Hepatic stellate cell (primary cell): ENCODE results near the gene FRAS1.

ENCODE experiments used
- DNase-seq: peaks from one replicate; pipeline ENCODE4 v3.0.0; 2011; ENCODE audit warnings: low spot score

Gene FRAS1

DNA sequence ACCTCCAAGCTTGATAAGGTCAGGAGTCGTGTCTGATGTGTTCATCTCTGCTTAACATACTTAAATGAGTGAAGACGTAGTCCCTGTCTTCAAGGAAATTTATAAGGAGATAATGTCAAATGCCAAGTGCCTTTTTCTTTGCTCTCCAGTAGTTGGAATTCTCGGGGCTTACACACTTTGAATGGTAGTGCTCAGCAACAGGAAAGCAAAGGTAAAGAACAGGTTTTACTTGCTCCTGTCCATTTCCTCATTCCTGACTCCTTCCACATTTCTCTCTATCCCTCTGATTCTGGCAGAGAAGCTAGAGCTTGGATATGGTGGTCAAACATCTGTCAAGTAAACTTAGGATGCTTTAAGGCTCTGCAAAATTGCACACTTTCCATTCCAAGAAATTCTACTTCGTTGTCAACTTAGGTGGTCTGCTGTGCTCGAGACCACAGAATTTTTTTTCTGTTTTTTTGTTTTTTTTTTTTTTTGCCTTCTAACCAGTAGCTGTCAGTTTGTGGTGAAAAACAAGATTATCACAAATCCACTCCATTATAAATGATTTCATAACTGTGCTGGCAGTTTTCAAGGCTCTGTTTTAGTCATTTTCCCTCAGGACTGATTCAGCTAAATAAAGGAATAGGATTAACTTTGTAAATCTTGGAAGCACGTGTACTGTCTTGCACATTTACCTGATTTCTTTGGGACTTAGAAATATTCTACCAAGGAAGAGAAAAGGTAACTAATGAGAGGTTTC lies 313.7 kb downstream of the FRAS1 start:
- no peak for DNase-seq

DNA sequence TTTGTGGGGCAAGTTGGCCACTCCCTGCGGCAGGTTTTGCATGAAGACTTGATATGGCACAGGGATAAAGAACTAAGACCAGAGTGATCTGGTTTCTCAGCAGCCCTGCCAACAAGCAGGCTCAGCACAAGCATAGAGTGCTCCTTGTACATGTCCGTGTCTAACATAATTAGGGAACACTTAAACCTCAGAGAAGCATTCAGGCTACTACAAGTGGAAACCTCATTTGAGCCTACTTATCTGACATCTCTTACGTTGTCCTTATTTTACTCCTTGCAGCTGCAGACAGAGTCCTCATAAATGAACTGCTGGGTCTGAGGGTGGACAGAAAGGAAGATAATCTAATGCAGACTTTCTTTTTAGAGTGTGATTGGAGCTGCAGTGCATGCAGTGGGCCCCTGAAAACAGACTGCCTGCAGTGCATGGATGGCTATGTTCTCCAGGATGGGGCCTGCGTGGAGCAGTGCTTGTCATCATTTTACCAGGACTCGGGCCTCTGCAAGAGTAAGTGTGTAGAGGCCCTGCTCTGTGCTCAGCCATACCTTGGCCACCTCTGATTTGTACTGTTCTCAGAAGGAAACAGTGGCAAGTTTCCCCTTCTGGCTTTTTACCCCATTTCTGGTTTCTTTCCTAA lies 315.3 kb downstream of the FRAS1 start:
- no peak for DNase-seq

DNA sequence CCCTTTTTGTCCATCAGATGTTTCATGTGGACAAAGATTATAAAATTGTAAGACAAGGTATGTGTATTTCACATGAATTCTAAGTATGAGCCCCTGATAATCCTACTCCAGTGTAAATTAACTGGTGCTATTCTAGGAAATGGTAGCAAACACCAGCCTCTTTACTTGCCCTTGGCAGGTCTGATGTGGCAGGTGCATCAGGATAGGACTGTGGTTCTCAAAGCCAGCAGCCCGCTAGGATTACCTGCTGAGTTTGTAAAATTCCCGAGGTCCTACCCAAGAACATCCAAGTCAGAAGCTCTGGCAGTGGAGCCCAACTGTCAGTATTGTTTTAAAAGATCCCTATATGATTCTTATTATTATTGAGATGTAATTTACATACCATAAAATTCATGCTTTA lies 320.4 kb downstream of the FRAS1 start:
- DNase-seq = no peak

DNA sequence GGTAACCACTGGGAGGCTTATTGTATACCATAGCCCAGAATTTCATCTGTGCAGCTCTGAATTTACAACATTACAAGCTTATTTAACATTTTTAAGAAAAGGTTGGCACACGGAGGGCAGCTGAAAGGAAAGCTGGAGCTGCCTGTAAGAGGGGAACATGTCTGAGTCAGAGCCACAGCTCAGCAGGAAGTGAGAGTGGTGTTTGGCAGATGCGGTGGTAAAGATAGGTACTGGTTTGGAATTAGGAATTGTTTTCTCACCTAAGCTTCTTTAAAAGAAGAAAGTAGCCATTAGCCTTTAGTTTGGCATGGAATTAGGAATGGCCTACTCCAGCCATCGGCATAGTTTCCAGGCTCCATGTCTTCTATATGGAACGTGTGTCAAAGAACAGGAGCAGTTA lies 321.9 kb downstream of the FRAS1 start:
- DNase-seq = no peak

DNA sequence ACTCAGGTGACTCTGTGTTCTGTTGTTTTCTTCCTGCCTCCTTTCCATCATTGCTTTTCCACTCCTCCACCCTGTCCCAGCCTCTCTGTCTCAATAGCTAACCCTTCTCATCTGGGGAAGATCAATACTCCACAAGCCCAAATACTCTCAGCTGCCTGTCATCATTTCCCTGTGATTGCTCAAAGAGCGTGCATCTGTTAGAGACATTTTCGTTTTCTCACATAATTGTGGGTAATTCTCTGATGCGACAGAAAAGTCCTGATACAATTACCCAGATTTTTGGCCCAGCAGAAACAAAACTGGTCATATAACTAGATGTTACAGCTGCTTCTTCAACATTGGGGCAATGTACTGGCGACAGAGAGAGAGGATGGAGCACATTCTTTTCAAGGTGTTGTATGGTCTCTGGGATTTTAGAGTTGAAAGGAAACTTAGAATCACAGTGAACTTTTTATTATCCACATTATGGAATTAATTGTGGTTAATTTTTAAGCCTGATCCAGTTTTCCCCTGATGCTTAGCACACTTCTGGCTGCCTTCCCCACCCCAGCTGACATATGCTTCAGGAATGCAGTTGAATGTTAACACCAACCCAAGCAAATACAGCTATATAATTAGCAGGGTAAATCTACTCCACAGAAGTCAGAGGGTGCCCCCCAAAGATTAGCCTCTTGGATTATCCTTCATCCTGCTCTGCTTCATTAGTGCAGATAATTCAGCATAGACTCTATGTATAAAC lies 323.0 kb downstream of the FRAS1 start:
- no peak for DNase-seq

DNA sequence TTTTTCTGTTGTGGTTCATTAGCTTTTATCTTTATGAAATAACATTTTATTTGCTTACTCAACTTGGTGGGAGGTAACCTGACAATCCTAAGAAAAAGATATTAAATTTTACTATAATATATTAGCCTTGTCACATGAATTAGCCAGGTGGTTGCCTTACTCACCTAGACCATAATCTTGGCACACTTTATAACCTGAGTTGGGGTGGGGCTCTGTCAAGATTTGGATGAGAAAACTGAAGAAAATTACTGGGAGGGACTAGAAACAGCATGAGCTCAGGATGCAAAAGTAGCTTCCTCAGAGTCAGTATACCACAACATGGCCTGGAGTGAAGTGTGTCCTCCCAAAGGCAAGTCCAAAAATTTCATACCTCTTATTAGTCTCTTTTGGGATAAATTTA lies 329.6 kb downstream of the FRAS1 start:
- no peak for DNase-seq

DNA sequence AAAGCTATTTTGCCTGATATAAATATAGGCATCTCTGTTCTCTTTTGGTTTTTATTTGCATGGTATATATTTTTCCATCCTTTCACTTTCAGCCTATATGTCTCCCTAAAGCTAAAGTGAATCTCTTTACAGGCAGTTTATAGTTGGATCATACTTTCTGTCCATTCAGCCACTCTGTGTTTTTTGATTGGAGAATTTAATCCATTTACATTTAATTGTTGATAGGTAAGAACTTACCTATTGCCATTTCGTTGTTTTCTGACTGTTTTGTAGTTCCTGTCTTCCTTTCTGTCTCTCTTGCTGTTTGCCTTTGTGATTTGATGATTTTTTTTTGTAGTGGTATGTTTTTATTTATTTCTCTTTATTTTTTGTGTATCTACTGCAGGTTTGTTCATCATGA lies 338.5 kb downstream of the FRAS1 start:
- DNase-seq = no peak

DNA sequence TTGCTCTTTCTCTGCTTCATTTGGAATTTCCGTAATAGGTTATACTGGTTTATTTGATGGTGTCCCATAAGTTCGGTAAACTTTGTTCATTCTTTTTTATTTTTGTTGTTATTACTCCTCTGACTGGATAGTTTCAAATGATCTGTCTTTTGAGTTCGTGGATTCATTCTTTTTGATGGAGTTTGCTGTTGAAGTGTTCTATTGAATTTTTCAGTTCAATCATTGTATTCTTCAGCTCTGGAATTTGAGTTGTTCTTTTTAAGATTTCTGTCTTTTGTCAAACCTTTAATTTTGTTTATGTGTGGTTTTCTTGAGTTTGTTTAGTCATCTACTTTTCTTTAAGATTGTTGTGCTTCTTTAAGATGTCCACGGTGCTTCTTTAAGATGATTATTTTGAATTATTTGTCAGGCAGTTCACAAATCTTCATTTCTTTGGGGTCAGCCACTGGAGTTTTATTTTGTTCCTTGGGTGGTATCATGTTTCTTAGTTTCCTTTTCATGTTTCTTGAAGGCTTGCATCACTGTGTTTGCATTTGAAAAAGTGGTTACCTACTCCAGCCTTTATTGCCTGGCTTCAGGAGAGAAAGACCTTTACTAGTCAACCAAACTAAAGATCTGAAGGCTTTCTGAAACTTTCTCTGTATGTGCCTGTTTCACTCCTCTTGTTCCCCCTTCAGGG lies 339.6 kb downstream of the FRAS1 start:
- no peak for DNase-seq

DNA sequence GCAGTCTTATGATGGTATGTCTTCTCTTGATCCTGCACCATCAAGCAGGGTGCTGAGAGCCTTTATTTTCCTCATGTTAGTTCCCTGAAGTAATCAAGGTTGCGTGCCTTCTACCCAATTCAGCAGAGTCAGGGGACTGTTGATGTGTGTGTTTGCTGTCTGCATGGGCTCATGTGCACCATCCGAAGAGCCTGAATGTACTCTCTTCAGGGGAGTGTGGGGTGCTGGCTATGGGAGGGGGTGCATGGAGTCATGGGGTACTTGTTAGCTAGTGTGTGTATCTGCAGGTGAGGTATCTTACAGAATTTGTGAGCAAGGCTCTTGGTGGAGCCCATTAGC lies 340.1 kb downstream of the FRAS1 start:
- no peak for DNase-seq

DNA sequence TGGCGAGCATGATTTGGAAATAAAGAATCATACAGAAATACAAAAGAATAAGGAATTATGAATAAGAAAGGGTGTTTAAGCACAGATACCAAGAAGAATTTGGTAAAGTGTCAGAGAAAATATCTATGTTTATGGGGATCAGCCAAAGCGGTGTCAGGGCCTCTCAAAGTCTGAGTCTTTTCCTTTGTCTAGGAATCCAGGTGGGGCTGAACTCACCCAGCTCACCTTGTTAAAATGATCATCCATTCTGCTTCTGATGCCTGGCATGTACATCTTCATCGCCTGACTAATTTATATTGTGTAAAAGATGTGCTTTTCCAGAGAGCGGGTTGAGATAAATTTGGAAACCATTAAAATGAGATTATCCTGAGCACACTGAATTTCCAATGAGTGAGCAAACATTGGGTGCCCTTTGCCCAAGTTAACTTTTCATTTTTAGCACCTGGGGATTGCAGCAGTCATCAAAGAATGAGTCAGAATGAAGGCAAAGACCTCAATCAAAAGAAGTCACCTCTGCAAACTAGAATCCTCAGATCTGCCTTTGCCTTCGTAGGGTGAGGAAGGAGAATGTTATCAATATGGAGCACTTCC lies 352.6 kb downstream of the FRAS1 start:
- DNase-seq = no peak

DNA sequence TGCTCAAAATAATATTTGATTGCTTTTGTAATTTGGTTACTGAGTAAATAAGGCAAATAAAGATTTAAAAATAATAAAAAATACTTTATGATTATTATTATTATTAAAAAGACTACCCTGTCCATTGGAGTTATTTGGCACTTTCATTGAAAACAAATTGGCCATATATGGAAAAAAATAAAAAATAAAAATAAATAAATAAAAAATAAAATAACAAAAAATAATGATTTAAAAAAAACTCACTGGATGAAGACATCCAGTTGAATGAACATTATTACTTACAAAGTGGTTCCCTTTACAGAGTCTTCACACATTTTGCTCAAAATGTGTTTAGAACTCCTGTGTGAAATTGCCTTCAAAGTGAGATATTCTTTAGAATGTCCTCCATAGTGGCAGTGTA lies 353.1 kb downstream of the FRAS1 start:
- no peak for DNase-seq

DNA sequence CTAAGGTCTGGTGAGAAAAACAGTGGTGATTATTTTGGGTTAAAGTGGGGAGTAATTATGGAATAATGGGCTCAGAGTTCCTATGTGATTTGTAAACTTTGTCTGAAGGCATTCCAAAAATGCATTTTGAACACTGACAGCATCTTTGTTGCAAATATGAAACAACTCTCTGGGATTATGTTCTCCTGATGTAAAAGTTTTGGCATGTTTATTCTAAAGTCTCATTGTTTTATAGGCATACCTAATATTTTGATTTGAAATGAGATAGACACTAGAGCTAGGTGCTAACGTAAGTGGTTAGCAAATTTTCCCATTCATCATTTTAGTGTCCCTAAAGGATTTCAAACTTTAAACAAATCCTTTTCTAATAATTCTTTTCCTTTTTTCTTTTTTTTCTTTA lies 353.6 kb downstream of the FRAS1 start:
- DNase-seq = no peak

DNA sequence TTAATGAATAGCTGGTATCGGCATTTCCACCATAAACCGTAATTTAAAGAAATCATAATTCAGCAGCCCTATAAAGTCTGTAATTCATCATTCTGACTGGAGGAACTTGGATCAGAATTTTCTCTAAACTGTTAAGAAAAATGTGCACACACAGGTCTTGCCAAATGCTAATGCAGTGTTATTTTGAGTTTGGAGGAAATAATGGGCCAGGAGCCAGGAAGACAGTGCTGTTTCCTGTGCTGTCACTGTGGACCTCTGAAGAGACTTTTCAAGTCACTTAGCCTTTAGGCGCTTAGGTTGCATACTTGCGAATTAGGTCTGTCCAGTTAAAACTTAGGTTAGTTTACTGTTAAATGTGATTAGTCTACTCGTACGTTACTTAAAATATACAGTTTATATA lies 357.0 kb downstream of the FRAS1 start:
- DNase-seq = no peak

DNA sequence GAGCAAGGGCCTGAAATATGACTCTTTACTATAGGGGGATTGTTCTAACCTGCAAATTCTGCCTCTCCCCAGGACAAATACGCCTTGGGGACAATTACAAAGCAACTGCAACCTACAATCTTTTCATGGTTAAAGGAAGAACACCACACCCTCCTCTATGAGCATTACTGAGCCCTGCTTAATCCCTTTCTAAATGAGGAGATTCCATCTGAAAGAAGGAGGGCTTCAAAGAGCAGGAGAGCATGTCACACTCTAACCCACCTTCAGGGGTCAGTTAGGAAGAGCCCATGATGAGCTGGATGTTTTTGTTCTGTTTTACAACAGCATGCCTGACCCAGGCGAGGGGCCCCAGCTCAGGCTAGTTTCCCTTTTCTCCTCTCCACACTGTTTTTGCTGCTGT lies 360.5 kb downstream of the FRAS1 start:
- no peak for DNase-seq

DNA sequence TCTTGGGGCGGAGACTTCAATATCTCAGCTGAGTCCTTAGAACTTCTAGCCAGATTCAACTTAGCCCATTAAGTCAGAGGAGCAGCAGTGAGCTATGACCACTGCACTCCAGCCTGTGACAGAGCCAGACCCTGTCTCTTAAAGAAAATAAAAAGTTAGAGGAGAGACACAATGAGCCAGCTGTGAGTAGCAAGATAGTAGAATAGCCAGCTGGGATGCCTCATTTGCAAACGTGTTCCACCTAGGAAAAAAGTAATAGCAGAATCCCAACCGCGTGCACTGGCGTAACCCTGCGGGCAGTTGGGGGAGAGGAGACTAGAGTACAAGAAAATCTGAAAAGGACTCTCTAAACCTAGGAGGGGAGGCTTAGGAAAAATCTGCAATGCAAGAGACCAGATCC lies 361.3 kb downstream of the FRAS1 start:
- DNase-seq = no peak

DNA sequence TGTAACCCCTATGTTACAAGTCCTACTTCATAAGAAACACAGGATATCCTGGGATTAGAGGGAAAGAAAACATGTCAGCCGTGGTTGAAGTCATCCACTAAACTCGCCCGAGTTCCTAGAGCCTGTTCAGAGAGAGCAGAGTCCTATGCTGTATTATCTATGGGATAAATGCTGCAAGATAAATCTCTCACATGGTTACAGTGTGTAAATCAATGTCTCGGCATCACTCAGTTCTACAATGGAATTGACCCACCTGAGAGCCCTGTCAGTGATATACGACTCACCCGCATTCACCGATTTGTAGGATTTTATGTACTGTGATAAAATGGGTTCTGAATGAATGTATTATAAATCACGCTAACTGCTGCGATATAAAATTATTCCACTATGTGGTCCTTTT lies 366.7 kb downstream of the FRAS1 start:
- no peak for DNase-seq

DNA sequence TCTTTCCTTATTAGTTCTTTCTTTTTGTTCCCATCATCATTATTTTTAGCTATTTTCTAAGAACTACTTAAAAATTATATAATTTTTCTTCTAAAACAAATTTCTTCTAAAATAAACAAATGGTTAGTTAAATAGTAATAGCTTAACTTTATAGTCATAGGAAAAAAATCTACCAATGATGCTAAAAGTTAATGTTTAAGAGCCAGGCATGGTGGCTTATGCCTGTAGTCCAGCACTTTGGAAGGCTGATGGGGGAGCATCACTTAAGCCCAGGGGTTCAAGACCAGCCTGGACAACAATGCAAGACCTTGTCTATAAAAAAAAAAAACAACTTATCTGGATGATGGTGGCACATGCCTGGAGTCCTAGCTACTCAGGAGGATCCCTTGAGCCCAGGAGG lies 367.3 kb downstream of the FRAS1 start:
- DNase-seq = no peak

DNA sequence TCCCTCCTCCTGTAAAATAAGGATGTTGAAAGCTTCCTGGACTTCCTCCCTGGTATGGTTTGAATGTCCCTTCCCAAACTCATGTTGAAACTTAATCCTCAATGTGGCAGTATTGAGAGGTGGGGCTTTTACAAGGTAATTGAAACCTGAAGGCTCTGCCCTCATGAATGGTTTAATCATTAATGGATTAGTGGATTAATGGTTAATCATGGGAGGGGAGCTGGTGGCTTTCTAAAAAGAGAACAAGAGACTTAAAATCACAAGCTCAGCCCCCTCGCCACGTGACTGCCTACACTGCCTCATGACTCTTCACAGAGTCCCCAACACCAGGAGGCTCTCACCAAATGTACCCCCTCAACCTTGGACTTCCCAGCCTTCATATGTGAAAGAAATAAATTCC lies 369.8 kb downstream of the FRAS1 start:
- no peak for DNase-seq

DNA sequence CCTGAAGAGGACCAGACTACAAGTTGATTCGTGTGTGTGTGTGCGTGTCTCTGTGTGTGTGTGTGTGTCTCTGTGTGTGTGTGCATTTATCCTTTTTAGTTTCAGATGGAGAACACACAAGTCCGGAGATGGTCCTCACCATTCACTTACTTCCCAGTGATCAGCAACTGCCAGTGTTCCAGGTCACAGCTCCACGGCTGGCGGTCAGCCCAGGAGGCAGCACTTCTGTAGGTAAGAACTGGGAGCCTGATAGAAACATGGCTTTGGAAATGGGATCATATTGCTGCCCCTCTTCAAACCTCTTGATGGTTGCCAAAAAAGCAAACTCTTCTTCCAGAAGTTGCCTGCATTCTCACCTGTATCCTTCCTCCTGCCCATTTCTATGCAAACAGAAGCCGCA lies 371.9 kb downstream of the FRAS1 start:
- no peak for DNase-seq

DNA sequence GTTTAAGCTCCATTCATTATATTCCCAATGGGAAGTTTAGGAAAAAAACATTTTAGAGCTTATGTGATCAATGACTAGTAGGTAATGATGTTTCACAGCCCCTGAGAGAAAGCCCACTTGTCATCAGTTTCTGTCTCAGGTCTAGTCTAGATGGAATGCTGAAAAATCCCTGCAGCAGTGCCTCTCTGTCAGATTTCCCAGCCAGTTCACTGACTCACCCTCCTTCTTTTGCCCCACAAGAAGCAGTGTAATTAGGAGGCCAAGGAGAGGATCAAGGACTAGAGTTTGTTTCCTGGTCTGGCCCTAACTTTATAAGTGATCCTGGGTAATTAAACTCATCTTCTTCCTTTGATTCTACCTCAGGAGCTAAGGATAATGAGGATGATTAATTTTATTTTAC lies 375.8 kb downstream of the FRAS1 start:
- peak; percentile 6 for DNase-seq

DNA sequence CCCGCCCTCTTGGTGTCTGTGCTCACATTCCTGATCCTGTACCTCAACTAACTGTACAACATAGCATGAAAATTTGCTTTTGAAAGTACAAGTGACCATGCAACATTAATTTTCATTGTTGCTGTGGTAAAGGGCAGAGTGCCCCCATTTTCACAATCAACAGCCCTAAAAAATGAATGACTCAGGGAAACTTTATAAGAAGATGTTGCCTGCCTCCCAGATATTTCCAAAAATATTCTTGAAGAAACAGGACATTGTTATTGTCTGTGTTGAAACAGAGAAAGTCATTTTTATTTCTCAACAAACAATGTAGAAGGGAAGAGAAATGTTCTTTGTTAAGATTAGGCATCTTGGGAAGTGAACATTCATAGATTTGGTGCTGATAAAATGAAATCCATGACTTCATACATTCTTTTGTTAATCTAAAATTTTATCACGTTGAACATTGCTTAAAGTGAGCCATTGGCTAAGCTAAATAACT lies 380.5 kb downstream of the FRAS1 start:
- no peak for DNase-seq

DNA sequence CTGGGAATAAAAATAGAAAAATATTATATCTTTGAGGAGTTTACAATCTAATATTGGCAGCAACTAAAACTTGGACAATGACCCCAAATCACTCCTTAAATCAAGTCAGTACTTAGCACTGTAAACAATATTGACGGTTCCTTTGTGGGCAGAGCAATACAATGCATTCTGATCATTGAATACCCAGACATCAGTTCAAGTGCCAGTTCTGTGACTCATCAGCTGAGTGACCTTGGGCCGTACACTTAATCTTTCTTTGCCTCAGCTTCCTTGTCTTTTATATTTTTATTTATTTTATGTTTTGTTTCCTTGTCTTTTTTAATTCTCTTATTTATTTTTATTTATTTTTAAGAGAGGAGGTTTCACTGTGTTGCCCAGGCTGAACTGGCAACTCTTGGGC lies 382.2 kb downstream of the FRAS1 start:
- no peak for DNase-seq

DNA sequence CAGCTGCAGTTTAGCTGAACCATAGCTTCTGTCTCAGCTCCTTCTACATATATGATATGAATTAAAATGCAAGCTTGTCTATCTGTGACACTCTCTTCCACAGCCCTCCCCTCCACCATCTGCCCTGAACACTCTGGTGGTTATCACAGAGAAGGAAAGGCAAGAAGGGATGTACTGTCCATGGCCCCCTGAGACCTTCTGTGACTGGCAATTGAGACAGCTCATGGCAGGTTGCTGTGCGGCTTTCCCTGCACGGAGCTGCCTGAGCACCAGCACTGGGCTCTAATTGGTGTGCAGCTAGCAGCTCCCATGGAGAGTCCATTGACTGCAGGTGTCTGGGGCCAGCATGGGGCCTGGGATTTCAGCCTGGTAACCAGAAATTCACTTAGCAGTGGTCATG lies 384.6 kb downstream of the FRAS1 start:
- DNase-seq = no peak
